ENCODE data around the gene ARRDC3.

ARRDC3 gene

GRCh38 chr5:91384671-91385430, 1.7 kb upstream of the ARRDC3 start:
- peak; percentile 95 for DNase-seq (ENCODE audit: low read depth)

- DNase-seq (ENCODE audit: low read depth), result peak; percentile 40
These were observed 811 bp upstream of the ARRDC3 start for GRCh38 chr5:91383956-91384300.

GRCh38 chr5:91382530-91383026, 539 bp downstream of the ARRDC3 start:
- DNase-seq (ENCODE audit: low read depth), result peak; percentile 66

GRCh38 chr5:91381774-91382359, 1.2 kb downstream of the ARRDC3 start:
- peak; percentile 87 for DNase-seq (ENCODE audit: low read depth)

GRCh38 chr5:91381239-91381773, 1.8 kb downstream of the ARRDC3 start:
- no peak for DNase-seq (ENCODE audit: low read depth)

- DNase-seq (ENCODE audit: low read depth), result peak; percentile 97
These were observed 2.5 kb downstream of the ARRDC3 start for GRCh38 chr5:91380491-91381238.

GRCh38 chr5:91379914-91380490, 3.1 kb downstream of the ARRDC3 start:
- DNase-seq (ENCODE audit: low read depth), result peak; percentile 96

GRCh38 chr5:91379246-91379913, 3.7 kb downstream of the ARRDC3 start:
- no peak for DNase-seq (ENCODE audit: low read depth)

- DNase-seq (ENCODE audit: low read depth), result peak; percentile 30
These were observed 4.3 kb downstream of the ARRDC3 start for GRCh38 chr5:91378752-91379211.

GRCh38 chr5:91374893-91375520, 8.1 kb downstream of the ARRDC3 start:
- DNase-seq (ENCODE audit: low read depth), result no peak

GRCh38 chr5:91373600-91373999, 9.5 kb downstream of the ARRDC3 start:
- DNase-seq (ENCODE audit: low read depth), result no peak

GRCh38 chr5:91373006-91373405, 10.1 kb downstream of the ARRDC3 start:
- DNase-seq (ENCODE audit: low read depth), result no peak

GRCh38 chr5:91369480-91369879, 13.6 kb downstream of the ARRDC3 start:
- DNase-seq (ENCODE audit: low read depth), result no peak

GRCh38 chr5:91367908-91368648, 15.0 kb downstream of the ARRDC3 start:
- no peak for DNase-seq (ENCODE audit: low read depth)

GRCh38 chr5:91367344-91367743, 15.8 kb downstream of the ARRDC3 start:
- no peak for DNase-seq (ENCODE audit: low read depth)

GRCh38 chr5:91366551-91366950, 16.6 kb downstream of the ARRDC3 start:
- no peak for DNase-seq (ENCODE audit: low read depth)

- DNase-seq (ENCODE audit: low read depth), result no peak
These were observed 17.6 kb downstream of the ARRDC3 start for GRCh38 chr5:91365498-91365897.

GRCh38 chr5:91362935-91363334, 20.2 kb downstream of the ARRDC3 start:
- DNase-seq (ENCODE audit: low read depth), result no peak

GRCh38 chr5:91361790-91362189, 21.3 kb downstream of the ARRDC3 start:
- no peak for DNase-seq (ENCODE audit: low read depth)

- DNase-seq (ENCODE audit: low read depth), result peak; percentile 45
These were observed 21.9 kb downstream of the ARRDC3 start for GRCh38 chr5:91361055-91361701.
